ENCODE measurements around the gene ENG.

GRCh38 chr9:127772603-127773002 lies 81.9 kb downstream of the ENG start:
- TF ChIP-seq, protein P1, sequence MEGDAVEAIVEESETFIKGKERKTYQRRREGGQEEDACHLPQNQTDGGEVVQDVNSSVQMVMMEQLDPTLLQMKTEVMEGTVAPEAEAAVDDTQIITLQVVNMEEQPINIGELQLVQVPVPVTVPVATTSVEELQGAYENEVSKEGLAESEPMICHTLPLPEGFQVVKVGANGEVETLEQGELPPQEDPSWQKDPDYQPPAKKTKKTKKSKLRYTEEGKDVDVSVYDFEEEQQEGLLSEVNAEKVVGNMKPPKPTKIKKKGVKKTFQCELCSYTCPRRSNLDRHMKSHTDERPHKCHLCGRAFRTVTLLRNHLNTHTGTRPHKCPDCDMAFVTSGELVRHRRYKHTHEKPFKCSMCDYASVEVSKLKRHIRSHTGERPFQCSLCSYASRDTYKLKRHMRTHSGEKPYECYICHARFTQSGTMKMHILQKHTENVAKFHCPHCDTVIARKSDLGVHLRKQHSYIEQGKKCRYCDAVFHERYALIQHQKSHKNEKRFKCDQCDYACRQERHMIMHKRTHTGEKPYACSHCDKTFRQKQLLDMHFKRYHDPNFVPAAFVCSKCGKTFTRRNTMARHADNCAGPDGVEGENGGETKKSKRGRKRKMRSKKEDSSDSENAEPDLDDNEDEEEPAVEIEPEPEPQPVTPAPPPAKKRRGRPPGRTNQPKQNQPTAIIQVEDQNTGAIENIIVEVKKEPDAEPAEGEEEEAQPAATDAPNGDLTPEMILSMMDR (IDR thresholded peaks at IDR 0.05) = no peak
- TF ChIP-seq POLR2A (IDR thresholded peaks at IDR 0.05) = no peak

All from lower leg skin (tissue), 3 donors.